ENCODE data around the gene UNC45A.
"Not testable (repeated sequence)": the region's sequence is repeated elsewhere in the genome, so short reads cannot be mapped to it uniquely, and the experiment has no call there.

Gene UNC45A

GRCh38 chr15:90934949-90935751 lies at the start of gene UNC45A:
Gene UNC45A (plus strand): TSS chr15:90935285. CDS start chr15:90935325, 40 bp downstream.
- peak; percentile 53 for DNase-seq

GRCh38 chr15:90885432-90886290 lies 49.4 kb upstream of the UNC45A start:
- no peak for DNase-seq

- DNase-seq: no peak
Observed at GRCh38 chr15:90886291-90886614, 48.8 kb upstream of the UNC45A start.

GRCh38 chr15:90887037-90887481 lies 48.0 kb upstream of the UNC45A start:
- DNase-seq: no peak

GRCh38 chr15:90889313-90889730 lies 45.8 kb upstream of the UNC45A start:
- no peak for DNase-seq

GRCh38 chr15:90889736-90890456 lies 45.2 kb upstream of the UNC45A start:
- no peak for DNase-seq

- DNase-seq: no peak
Observed at GRCh38 chr15:90890839-90891238, 44.2 kb upstream of the UNC45A start.

- no peak for DNase-seq
Observed at GRCh38 chr15:90891346-90891949, 43.6 kb upstream of the UNC45A start.

- DNase-seq: no peak
Observed at GRCh38 chr15:90892023-90892422, 43.1 kb upstream of the UNC45A start.

- DNase-seq: no peak
Observed at GRCh38 chr15:90892498-90893174, 42.4 kb upstream of the UNC45A start.

- DNase-seq: no peak
Observed at GRCh38 chr15:90893175-90894090, 41.7 kb upstream of the UNC45A start.

GRCh38 chr15:90895571-90896117 lies 39.4 kb upstream of the UNC45A start:
- no peak for DNase-seq

- DNase-seq: not testable (repeated sequence)
Observed at GRCh38 chr15:90897131-90897655, 37.9 kb upstream of the UNC45A start.

GRCh38 chr15:90901175-90902039 lies 33.7 kb upstream of the UNC45A start:
- DNase-seq: no peak

GRCh38 chr15:90902040-90902839 lies 32.8 kb upstream of the UNC45A start:
- DNase-seq: peak; percentile 55

GRCh38 chr15:90902840-90903732 lies 32.0 kb upstream of the UNC45A start, which contains the start of gene MAN2A2:
Gene MAN2A2 (plus strand): TSS chr15:90903302. CDS start chr15:90904208, 906 bp downstream.
- DNase-seq: no peak

Data from GOT3 (cell line).